Stimulated activated CD4-positive, alpha-beta T cell treated with anti-CD3 and anti-CD28 coated beads, Interleukin-12 subunit alpha, Interleukin-12 subunit beta, amount 100 ng/mL, for 48 hours (primary cell): Measurements from ENCODE around the gene INO80.

Experiments used
- DNase-seq, 3 donors: peaks; one replicate each; pipeline ENCODE4 v3.0.0-alpha.2; 2020; ENCODE audit warnings: low read depth in 2 of 3, low spot score in 1 of 3

The INO80 gene

DNA sequence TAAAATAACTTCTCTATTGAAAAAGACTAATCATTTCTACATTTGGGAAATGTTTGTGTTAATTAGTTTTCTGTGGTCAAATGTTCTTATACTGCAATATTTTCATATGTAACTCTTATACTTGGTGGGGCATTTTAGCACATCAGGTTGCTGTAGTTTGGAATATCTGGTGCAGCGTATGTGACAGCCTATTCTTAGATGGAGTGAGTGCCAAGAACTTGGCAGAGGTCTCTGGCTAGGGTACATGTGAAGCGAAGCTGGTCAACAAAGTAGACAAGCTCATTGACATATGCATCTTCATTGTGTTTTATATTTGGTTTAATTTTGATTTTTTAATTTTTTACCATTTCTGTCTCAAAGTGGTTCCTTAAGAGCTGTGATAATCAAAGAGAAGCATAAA, 109.6 kb downstream of the INO80 start:
- DNase-seq, result no peak

DNA sequence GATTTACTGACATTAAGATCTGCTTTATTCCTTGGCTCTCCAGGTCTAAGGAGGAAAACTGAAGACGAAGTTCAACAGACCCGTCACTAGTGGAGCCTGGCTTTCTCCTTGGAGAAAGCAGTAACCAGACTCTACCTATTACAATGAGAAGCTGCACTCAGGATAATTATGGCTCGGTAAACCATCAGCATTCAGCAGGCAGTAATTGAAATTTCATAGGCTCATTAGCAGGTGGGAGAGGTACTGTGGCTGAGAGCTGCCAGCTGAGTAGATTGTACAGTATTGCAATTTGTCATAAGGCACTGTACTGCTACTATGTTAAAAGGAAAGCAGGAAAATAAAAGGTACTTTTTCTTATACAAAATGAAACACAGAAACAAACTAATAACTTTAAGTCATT, 111.6 kb downstream of the INO80 start:
- DNase-seq, result no peak

DNA sequence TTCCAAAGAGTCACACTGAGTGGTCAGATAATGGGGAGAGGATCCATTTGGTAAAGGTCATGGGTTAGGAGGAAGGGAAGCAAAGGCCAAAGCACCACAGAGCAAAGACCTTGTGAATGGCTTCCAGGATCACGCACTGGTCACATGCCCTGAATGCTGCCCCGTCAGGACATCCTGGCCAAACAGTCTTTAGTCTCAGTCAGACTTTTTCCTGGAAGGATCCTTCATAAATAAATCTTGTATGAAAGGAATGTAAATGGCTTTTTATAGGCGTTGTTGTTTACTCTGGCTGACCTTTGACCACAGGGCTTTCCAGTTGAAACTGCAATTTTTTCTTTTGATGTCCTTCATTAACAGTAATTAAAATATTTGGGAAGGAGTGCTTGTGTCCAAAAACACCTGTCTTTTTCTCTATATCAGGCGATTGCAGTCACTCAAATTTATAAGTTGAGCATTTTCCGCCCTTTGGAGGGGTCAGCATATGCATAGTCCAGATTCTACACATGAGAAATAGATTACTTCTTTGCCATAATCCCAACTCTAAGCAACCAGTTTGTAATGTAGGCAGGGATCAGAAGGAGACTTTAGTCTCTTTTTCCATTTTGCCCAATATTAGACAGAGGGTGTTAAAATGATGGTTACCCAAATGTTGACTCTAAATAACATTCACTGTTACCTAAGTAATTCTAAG, 114.4 kb downstream of the INO80 start:
- DNase-seq, result no peak

DNA sequence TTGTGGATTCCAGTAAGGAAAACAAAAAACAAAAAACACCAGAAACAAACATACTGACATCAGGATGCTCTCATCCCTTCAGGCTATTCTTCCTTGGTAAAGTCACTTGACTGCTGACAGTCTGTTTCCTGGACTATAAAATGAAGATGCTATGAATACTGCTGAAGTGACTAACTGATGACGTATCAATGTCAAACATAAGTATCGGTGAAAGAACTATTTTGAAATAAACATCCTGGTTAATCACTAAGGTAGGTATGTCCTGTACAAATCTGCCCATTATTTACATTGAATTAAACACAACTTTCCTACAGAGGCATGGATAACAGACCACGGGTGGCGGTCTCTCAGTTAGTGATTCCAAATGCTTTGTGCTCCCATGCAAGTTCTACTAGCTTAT, 116.9 kb downstream of the INO80 start:
- DNase-seq, result no peak

DNA sequence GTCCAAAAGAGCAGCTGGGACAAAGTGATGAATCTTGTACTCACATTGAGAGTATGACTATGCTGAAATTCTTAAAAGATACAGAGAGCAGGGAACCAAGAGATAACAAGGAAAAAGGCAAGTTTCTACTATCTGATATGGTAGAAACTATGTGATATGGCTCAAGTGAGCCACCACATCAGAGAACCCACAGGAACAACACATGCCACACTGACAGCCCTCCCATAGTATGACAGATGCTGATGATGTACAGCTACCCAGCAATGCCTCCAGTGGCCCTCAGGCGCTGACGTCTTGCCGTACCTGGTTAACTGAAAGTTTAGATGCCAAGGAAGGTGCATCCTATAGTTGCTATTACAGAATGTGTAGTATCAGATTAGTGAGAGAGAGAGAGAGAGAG, 120.4 kb downstream of the INO80 start:
- no peak for DNase-seq

DNA sequence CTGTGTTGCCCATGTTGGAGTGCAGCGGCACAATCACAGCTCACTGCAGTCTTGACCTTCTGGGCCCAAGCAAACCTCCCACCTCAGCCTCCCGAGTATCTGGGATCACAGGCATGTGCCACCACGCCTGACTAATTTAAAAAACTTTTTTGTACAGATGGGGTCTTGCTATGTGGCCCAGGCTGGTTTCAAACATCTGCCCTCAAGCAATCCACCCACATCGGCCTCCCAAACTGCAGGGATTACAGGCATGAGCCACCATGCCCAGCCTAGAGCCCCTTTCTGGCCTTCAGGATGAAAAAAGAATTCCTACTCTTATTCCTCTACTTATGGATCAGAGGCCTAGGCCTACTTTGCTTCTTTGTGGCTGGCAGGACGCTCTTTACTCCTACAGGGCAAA, 123.3 kb downstream of the INO80 start:
- no peak for DNase-seq

DNA sequence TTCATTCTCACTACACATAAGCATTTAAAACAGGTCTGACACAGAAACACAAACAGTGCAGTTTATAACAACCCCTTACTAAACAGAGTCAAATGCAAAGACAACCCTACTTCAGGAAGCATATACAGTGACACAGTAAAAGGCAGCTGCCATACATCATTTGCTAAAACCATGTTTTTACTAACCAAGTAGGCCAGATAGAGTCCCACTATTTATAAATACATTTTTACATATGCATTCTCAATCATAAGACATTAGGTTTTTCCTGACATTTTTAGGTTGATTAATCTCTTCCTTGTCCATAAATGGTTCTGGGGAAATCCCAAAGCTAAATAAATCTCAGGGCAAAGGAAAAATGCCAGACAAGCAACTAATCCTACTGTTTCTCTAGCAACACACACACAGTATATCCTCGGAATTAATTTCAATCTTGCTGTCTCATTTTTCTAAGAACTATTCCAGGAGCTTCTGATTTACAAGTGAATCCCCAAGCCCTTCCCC, 123.8 kb downstream of the INO80 start:
- no peak for DNase-seq

DNA sequence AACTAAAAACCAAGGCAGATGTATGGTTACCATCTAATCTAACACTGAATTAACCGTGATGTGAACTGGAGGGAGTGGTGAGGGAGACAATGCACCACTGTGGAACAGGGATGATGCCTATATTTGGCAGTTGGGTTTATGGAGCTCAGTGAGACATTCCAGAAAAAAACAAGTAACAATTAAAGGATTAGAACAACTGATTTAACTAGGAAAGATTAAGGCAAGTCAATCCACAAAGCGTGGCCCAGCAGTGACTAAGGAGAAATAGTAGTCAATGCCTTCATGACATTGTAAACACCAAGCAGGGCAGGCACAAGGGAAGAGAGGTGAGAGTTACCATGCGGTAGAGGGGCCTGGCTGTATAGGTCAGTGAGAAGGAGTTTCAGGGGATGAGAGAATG, 124.7 kb downstream of the INO80 start:
- DNase-seq, result no peak

DNA sequence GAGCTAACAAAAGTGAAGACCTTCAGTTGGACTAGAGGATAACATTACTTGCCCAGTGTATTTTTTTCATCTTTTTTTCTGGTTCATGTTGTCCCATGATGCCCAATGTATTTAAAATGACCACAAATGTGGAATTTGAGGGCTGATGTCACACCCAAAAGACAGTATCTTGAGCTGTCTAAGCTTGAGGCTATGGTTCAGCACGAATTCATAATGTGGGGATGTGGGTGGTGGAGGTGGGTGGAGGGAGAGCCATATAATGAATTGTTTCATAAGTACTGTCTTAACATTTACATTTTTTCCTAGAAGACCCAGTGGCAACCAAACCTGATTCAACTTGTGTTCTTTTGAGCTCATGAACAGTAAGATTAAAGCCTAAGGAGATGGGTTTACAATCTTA, 125.3 kb downstream of the INO80 start:
- DNase-seq, result peak in 1 of 3 donors; percentile 2

DNA sequence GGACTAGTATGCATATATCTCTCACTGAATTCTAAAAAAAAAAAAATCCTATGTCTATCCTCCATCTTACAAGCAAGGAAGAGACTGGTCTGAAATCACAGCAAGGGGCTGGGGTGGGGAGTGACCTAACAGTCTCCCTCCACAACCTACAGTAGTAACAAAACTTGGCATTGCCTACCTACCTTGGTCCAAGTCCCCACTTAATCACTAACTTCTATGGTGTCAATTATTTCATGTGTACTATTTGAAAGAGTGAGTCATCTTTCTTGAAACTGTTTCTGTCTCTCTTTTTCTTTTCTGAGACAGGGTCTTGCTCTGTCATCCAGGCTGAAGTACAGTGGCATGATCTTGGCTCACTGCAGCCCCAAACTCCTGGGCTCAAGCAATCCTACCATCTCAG, 126.0 kb downstream of the INO80 start:
- DNase-seq, result no peak

DNA sequence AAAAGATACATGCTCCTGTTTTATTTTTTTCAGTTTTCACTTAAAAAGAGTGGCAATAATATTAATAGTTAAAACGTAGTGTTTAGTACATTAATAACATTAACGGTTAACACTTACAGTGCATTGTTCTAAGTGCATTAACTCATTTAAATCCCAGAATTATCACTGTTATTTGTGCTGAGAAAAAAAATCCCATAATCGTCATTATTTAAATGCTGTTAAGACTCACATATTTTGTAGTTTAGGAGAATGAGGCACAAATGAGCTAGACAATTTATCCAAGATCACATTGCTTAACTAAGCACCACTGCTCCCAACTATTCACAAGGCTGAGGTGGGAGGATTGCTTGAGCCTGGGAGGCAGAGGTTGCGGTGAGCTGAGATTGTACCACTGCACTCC, 127.9 kb downstream of the INO80 start:
- DNase-seq, result no peak

DNA sequence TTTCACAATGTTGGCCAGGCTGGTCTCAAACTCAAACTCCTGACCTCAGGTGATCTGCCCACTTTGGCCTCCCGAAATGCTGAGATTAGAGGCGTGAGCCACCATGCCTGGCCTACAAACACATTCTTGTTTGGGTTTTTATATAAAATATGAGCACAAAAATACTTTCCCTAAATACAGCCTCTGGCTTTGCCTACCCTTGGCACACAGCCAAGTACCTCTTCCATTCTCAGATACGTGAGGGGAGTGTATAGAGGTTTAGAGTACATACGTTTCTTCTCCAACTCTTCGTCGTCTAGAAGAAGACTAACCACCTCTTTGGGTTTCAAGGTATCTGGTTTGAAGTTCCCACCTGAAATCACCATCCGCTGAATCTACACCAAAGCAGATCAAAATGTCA, 129.3 kb downstream of the INO80 start:
- DNase-seq, result no peak

DNA sequence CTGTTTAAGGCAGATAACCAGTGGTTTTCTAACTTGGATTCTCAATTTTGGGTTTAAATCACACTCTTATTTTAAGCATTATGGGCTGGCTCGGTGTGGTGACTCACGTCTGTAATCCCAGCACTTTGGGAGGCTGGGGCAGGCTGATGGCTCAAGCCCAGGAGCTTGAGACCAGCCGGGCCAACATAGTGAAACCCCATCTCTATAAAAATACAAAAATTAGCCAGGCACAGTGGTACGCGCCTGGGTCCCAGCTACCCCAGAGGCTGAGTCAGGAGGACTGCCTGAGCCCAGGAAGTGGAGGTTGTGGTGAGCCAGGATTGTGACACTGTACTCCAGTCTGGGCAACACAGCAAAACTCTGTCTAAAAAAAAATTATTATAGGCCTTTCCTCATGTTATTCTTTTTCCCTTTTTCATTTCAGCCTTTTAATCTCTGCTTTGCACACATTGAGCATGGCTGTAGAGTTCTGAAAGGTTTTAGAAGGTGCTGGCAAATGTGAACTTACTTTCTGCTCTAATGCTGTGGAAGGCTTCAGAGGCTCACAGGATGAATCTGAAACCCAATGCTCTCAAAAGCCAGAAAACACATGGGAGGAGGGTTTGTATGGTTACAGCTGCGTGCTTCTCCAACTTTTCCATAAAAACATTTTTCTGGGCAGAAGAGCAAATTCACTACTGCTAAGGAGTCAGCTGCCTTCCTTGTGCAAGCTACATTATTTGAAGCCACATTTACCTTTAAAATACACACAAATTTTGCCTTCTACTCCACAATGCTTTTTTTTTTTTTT, 130.3 kb downstream of the INO80 start:
- DNase-seq, result no peak

DNA sequence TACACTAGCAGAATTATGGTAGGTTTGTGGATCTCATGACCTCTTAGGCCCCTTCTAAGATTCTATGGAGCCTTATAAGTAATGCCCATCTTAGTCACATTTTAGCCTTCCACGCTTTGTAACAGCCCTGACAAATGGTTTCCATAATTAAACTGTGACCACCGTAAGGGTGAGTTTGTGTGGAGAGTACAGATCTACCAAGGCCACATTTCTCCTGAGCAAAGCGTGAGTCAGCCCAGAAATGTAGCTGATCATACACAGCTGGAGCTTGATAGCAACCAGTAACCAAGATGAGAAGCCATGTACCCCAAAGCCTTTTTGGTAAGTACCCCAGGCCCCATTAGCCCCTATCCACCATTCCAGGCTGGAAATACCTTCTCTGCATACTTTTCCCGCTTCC, 131.1 kb downstream of the INO80 start:
- DNase-seq, result no peak

DNA sequence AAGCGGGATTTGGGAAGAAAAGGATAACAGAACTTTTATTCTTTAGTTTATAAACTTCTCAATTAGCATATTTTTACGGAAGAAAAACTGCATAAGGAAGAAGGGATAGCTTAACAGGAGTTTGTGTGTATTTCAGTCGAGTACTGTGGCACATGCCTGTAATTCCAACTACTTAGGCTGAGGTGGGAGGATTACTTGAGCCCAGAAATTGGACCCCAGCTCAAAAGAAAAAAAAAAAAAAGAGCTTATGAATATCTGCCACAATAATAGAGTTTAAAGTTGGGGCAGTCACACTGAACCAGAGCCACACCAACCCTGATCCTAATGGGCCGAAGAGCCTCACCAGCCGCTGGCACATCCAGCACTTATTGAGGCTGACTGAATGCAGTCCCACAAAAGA, 131.7 kb downstream of the INO80 start:
- DNase-seq, result no peak

DNA sequence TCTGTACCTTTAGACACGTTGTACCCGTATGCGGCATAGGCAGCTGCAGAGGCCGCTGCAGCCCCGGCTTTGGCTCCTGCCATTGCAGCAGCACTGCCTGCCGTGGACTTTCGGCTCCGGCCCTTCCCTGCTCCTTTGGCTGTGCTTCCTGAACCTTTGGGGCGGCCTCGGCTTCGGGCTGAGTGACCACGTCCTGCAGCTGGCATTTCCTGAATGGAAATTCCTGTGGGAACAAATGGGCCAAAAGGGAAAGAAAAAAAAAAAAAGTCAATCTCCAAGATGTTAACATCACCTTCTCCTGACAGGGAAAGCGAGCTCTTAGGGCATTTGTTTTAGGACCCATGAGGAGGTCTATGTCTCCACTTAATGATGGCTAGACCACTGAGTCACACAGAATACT, 133.2 kb downstream of the INO80 start:
- DNase-seq, result no peak

DNA sequence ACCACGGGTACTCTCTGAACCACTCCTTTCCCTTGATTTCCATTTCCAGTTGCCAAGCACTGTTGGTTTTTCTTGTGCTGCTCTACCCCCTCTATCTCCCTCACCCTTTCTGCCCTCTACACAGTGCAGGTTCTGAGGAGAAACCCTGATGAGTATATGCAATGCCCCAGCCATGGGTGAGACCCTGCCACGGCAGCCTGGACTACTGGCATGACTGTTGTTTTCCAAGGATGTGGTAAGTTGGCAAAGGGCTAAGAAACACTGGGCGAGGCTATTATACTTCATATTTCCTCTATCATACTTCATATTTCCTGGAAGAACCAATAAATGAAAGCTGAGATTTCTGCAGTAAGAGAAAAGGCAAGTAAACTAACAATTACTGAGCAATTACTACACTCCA, 134.9 kb downstream of the INO80 start:
- DNase-seq, result no peak

DNA sequence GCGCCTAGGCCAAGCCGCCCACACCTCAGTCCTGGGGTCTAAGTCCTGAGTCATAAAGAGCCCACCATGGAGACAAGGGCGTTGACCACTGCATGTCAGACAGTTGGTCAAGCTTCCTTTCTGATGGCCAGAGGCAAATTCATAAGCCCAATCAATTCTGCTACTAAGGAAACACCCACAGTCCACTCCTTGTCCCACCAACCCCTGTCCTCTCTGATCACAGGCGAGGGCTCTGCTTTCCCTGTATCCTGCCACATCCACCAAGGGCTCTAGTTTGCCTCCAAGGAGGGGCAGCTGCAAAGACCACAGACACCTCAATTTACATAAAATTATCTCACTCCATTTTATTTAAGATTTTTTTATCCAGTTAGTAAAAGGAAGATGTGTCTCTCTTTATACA, 137.5 kb downstream of the INO80 start:
- no peak for DNase-seq

DNA sequence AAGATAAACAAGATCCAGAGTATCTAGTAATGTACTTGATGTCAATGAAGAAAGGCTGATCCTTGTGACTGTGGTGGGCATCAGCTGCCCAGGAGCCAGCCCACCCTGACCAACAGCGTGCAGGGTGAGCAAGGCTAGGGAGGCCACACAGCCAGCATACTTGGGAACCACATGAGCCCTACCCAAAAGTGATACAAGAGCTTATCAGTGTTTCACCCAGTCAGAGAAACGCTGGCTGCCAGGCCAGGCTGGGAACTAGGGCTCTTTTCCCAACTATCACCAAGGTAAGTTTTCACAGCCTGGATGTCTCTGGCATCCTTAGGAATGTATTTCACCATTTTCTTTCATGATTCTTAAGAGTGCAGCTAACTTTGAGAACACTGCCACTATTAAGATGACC, 137.9 kb downstream of the INO80 start:
- DNase-seq, result no peak

DNA sequence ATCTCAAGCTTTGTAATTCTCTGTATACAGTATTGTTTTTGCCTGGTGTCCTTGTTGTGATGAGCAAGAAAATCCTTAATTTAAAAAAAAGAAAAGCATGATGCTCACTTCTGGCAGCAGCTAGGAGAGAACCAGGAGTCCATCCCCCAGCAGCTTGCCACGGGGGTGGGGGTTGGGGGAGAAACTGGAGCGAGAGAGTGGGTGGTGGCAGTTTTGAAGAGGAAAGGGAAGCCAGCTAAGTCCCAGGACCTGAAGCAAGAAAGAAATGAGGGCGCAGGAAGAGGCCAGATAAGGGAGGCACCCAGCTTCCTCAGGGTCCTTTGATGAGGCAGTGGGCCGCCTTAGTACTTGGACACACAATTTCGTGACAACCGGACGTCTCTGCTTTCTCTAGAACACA, 139.3 kb downstream of the INO80 start:
- no peak for DNase-seq

DNA sequence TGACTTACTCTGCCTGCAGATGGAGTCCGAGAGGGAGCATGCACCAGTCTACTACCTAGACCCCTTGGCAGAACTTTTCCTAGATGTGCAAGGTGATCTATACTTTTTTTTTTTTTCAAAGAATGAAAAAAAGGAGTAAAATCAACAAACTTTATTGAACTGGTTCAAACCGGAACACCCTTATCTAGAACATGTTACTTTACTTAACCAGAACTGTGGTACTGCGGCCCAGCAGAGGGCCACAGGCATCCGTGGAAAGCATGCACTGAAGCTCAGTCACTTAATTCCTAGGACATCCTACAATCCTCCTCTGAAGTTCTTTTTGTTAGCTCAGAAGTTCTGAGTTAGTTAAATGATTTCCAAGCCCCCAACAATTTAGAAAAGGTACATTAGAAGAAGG, 141.2 kb downstream of the INO80 start:
- no peak for DNase-seq

DNA sequence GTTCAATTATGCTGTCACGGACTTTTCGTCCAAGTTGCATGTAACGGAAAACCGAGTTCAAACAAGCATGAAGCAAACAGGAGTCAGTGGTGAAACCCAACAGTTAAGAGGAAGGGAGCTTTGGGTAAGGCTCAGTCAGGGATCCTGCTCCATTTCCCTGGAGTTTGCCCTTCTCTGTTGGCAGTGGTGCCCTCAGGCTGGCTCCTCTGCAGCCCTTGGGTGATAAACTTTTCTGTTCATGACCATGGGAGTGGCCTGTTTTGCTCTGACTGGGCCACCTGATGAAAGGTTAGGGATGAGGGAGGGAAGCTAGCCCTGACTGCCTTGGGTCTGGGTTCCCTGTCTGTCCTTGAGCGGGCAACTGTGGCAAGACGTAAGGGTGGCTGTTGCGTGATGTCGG, 146.7 kb downstream of the INO80 start:
- no peak for DNase-seq
